ENCODE data around the gene RGS11.
A peak's percentile ranks its signal among the peaks of the same experiment; 100 is the strongest.
"Not testable (repeated sequence)": the region's sequence is repeated elsewhere in the genome, so short reads cannot be mapped to it uniquely, and the experiment has no call there.

The RGS11 gene

GRCh38 chr16:279531-279930 is 3.8 kb upstream of the RGS11 start:
- DNase-seq: no peak

- DNase-seq: peak; percentile 66
Observed at GRCh38 chr16:278863-279366, 3.2 kb upstream of the RGS11 start.

- DNase-seq: no peak
Observed at GRCh38 chr16:276426-277077, 808 bp upstream of the RGS11 start.

GRCh38 chr16:275041-275641 is 603 bp downstream of the RGS11 start:
- no peak for DNase-seq

GRCh38 chr16:273547-274421 is 2.0 kb downstream of the RGS11 start:
- DNase-seq: no peak

GRCh38 chr16:272633-273546 is 2.9 kb downstream of the RGS11 start:
- no peak for DNase-seq

GRCh38 chr16:270381-271255 is 5.1 kb downstream of the RGS11 start:
- no peak for DNase-seq

- DNase-seq: no peak
Observed at GRCh38 chr16:269061-269796, 6.5 kb downstream of the RGS11 start.

GRCh38 chr16:268141-269053 is 7.3 kb downstream of the RGS11 start:
- DNase-seq: no peak

- not testable (repeated sequence) for DNase-seq
Observed at GRCh38 chr16:267562-267961, 8.2 kb downstream of the RGS11 start.

- no peak for DNase-seq
Observed at GRCh38 chr16:266258-267164, 9.2 kb downstream of the RGS11 start.

GRCh38 chr16:265711-266110 is 10.0 kb downstream of the RGS11 start:
- DNase-seq: no peak

GRCh38 chr16:265002-265529 is 10.7 kb downstream of the RGS11 start:
- no peak for DNase-seq

- DNase-seq: no peak
Observed at GRCh38 chr16:264440-264951, 11.2 kb downstream of the RGS11 start.

- no peak for DNase-seq
Observed at GRCh38 chr16:263944-264343, 11.8 kb downstream of the RGS11 start.

GRCh38 chr16:263182-263774 is 12.5 kb downstream of the RGS11 start:
- DNase-seq: no peak

GRCh38 chr16:262121-262745 is 13.5 kb downstream of the RGS11 start:
- DNase-seq: no peak
